GDM1 (cell line): Measurements from ENCODE around the gene MAP4K4.

Experiments used
- DNase-seq: peaks from one replicate; lab custom pipeline; 2025; lab: John Stamatoyannopoulos, UW

The MAP4K4 gene

GRCh38 chr2:101697124-101698013, at the start of gene MAP4K4:
MAP4K4 (plus strand) TSS chr2:101697707; CDS start chr2:101698081, 374 bp downstream.
- DNase-seq, result peak; percentile 71

- DNase-seq, result no peak
Measured at GRCh38 chr2:101653469-101653868, 44.0 kb upstream of the MAP4K4 start.

DNA sequence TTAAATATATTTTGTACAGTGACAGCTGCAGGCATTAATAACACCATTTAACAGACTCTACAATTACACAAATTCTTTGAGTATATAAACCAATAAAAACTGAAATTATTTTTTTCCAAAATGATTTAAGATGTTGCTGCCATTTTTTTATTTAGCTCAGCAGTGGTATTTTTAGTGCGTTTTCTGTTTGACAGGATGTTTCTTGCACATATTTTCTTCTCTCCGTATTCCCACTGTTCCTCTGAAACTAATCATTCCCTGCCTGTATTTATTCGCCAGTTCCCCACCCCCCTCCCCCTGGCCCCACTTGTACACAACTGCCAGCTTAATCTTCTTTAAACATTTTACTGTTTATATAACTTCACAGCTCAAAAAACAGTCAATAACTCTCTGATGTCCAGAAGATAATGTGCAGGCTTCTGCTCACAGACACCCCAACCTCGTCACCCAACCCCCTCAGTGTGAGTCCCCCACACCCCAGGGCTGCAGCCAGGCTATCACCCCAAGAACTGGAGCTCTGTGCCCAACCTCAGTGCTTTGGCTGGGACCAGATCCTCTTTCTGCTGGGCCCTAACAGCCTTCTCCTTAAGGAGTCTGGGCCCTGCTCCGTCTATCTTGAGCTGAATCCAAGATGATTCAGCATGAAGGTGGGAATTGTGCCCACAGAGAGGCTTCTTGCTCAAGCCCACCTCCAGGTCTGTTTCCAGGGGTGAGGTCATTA, 41.6 kb upstream of the MAP4K4 start:
- DNase-seq, result no peak

GRCh38 chr2:101657787-101658186, 39.7 kb upstream of the MAP4K4 start:
- DNase-seq, result no peak

DNA sequence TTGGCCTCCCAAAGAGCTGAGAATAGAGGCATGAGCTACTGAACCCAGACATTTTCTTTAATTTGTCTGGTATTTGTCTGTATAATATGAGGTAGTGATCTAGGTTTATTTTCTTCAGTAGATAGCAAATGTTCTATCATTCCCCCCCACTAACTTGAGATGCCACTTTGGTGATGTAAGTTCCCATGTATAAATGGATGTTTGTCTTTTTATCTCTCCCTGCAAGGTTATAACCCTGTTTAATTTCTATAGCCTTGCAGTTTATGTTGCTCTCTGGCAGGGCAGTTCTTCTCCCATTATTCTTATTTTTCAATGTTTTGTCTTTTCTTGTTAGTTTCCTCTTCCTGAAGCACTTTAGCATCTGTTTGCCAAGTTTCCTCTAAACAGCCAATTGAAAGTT, 39.1 kb upstream of the MAP4K4 start:
- no peak for DNase-seq

- no peak for DNase-seq
Measured at GRCh38 chr2:101665312-101665711, 32.2 kb upstream of the MAP4K4 start.

- no peak for DNase-seq
Measured at GRCh38 chr2:101667823-101668222, 29.7 kb upstream of the MAP4K4 start.

DNA sequence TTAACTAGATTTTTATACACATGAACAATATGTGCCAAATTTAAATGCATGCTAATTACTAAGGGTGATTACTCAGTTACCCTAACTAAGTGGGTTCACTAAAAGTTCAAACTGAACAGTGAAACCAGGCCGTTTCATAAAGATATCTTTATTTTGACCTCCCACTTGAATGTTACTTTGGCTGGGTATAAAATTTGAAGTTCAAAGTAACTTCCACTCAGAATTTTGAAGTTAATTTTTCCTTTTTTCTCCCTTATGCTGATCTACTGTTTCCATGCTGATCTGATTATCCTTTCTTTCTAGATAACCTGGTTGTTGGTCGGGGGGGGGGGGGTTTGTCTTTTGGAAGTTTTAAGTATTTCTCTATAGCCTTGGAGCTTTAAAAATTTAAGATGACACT, 25.5 kb upstream of the MAP4K4 start:
- no peak for DNase-seq

- DNase-seq, result no peak
Measured at GRCh38 chr2:101673920-101674319, 23.6 kb upstream of the MAP4K4 start.

DNA sequence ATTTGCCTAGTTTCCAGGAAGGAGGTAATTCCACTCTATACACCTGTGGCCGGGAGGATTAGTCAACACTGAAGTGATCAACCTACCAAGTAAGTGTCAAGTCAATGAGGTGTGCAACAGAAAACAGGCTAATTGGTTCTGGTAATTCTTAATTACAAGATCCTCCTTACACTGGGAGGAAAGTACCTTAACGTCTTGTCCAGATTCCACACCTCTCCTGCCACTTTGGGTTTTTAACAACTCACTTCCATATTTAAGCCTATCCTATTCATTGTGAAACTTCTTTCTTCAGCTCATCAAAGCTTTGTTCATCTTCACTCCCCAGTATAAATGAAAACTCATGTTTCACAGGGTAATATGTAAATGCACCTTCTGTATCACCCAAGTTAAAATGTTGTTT, 22.0 kb upstream of the MAP4K4 start:
- no peak for DNase-seq

DNA sequence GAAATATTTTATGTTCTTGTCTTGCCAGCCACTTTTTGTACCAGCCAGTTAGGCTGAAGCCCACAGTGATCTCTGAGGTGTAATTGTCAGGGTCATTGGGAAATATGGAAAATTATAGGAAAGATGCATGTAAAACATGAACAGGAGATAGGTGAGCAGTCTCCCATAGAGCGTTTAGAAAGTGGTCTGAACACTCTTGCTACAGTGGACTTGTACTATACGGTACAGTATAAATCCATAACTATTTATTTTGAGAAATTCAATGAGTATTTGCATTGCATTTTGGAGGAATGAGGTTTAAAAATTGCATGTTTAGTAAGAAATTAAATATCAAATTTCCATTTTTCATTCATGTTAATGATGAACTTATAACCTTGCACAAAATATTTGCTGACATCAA, 20.8 kb upstream of the MAP4K4 start:
- no peak for DNase-seq

DNA sequence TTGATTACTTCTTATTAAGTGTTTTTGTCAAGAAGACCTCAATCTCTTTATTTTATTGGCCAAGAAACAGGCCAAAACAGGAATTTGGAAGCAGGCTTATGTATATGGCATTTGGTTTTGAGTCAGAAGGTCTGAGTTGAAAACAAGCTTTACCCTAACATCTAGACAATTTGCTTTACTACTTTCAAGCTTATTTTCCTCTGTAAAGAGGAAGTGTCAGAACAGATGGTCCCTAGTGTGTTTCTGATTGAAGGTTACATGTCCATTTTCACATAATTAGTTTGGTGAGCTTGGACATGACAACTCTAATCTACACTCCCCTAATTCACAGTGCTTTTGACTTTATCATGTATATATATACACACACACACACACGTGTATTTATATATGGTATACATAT, 19.8 kb upstream of the MAP4K4 start:
- no peak for DNase-seq

DNA sequence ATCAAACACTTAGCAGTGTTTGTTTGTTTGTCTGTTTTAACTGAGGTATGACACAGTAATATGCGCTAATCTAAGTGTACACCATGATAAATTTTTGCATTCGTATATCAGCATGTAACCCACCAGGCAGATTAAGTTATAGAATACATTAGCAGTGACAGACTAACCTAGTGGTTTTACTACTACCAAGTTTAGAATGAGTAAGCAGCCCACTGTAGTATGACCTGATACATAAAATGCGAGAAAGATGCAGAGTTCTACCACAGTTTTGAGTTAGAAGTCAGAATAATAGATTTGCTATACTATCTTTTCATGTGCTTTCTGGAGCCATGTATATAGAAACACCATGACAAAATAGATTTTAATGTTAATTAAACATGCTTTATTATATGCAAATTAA, 19.1 kb upstream of the MAP4K4 start:
- DNase-seq, result no peak

- DNase-seq, result no peak
Measured at GRCh38 chr2:101679037-101679726, 18.3 kb upstream of the MAP4K4 start.

GRCh38 chr2:101679801-101680487, 17.6 kb upstream of the MAP4K4 start:
- no peak for DNase-seq

DNA sequence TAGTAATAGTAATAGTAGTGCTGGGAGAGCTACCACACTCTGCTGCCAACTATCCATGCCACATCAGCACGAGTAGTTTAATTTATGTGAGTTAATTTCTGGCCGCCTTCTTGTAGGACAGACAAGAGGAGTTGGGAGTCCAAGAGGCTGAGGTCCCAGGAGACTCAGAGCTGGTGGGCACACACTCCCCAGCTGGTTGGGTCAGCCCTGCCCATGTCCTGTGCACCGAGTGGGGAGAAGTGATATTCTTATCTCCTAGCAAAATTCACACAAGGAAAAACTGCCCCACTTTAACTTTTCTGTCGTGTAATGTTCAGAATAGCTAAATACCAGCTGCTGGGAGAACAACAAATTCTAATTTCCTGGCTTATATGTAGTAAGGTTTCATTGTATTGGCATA, 15.2 kb upstream of the MAP4K4 start:
- DNase-seq, result no peak

GRCh38 chr2:101684313-101684712, 13.2 kb upstream of the MAP4K4 start:
- no peak for DNase-seq

- DNase-seq, result no peak
Measured at GRCh38 chr2:101688261-101688660, 9.2 kb upstream of the MAP4K4 start.

DNA sequence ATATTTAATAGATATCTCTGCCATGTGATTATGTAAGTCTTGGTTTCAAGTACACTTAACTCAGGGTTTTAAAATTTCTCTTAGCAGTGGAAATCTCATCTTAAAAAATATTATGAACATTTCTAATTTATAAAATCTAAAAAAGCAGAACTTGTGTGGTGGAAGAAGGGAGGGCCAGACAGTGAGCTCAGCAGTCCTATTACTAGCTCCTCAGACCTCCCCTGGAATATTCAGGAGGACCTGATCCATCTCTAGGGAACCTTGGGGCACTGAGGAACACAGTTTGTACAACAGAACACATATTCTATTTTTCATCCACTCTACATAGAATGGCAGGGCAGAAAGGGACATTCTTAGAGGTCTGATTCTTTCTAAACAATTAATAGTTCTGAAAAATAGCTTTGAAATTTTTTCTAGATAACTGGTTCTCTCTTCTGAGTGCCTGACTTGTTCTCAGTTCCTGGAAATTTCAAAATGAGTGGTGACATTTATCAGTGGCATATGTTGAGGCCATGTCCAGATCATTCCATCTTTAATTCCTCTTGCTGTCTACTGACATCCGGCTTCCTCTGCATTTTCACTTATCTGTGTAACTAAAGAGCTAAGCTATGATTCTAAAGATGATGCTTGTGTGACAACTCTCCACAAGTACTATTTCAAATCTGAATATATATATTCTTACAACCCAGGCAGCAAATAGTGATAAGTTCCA, 8.2 kb upstream of the MAP4K4 start:
- DNase-seq, result no peak

DNA sequence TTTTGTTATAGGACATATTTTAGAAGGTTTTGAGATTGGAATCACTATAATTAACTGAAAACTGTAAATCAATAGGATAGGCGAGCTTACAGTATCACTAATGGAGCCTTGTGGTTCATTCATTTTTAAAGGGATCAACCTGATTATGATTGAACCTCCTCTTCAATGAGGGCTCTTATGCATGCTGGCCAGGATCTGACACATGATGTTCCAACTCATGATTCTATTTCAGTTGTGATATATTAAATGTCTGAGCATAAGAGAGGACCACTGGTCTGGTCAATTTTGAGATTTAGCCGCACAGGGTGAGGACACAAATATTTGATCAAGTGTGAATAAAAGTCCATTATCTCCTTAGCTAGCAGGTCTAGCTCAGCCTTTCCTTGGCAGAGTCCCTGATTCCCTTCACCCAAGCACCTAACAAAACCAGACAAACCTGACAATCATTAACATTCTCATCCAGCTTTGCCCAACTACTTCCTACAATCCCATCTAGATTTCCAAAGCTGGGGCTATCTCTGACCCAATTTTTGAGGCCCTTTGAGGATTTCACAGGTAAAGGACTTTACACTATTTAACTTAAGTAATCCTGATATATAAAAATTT, 6.9 kb upstream of the MAP4K4 start:
- no peak for DNase-seq

- DNase-seq, result no peak
Measured at GRCh38 chr2:101692041-101692440, 5.5 kb upstream of the MAP4K4 start.
